MM.1S (cell line): ENCODE data around the gene SARS1.

Experiments
- EZH2phosphoT487 ChIP-seq: fragments of 300-600 bp; sonication (generic); IDR thresholded peaks from 2 replicates; pipeline ENCODE4 v1.6.1; 2018; ENCODE audit warnings: antibody characterized with exemption, low read length
- TF ChIP-seq, protein P1 (sequence below): fragments of 300-600 bp; sonication (generic); IDR thresholded peaks from 2 replicates; pipeline ENCODE4 v1.5.1; 2016; ENCODE audit warnings: antibody characterized with exemption, low read length, mixed read lengths

DNA sequence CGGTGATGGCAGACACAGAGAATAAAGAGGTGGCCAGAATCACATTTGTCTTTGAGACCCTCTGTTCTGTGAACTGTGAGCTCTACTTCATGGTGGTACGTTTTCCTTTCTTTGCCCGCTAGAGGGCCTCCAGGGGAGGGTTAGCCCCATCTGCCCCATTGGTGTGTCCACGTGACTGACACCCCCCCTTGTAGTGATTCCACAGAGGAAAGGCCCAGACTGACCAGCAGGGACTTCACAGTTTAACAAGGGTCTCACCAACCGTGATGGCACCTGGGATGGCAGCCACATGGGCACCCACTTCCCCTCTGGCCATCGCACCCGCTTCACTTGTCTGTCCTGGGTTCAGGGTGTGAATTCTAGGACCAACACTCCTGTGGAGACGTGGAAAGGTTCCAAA lies 22.3 kb upstream of the SARS1 start:
- TF ChIP-seq, protein P1, sequence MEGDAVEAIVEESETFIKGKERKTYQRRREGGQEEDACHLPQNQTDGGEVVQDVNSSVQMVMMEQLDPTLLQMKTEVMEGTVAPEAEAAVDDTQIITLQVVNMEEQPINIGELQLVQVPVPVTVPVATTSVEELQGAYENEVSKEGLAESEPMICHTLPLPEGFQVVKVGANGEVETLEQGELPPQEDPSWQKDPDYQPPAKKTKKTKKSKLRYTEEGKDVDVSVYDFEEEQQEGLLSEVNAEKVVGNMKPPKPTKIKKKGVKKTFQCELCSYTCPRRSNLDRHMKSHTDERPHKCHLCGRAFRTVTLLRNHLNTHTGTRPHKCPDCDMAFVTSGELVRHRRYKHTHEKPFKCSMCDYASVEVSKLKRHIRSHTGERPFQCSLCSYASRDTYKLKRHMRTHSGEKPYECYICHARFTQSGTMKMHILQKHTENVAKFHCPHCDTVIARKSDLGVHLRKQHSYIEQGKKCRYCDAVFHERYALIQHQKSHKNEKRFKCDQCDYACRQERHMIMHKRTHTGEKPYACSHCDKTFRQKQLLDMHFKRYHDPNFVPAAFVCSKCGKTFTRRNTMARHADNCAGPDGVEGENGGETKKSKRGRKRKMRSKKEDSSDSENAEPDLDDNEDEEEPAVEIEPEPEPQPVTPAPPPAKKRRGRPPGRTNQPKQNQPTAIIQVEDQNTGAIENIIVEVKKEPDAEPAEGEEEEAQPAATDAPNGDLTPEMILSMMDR: peak; percentile 39
- TF ChIP-seq EZH2phosphoT487: no peak
